Heart left ventricle (tissue), 16 donors: ENCODE measurements around the gene NRDE2. TPM values are rescaled to one million over a fixed set of nuclear protein-coding genes. Genes with fewer than 3 reads are reported as not detected.

Experiments
- ATAC-seq, 4 donors: fragments of 200-7000 bp; cut with Tn5 transposase; one replicate each; pipeline ENCODE4 v1.9.1; 2020 to 2022; ENCODE audit warnings: moderate library complexity in 4 of 4, mild to moderate bottlenecking in 3 of 4, moderate number of reproducible peaks in 1 of 4
- DNase-seq, 5 donors: peaks; one replicate each; pipeline ENCODE4 v3.0.0-alpha.2; 2020
- H3K27ac ChIP-seq, 12 donors: fragments of 200-600 bp; sonication (generic) in 4 of 12; one replicate each; pipeline versions ENCODE4 v1.5.0 to v1.8.0; 2016 to 2022; ENCODE audit warnings: mild to moderate bottlenecking in 2 of 12
- H3K27me3 ChIP-seq, 9 donors: fragments of 200-600 bp; sonication (generic) in 2 of 9; one replicate each; pipeline versions ENCODE4 v1.5.1 to v1.8.0; 2016 to 2022; ENCODE audit warnings: mild to moderate bottlenecking in 3 of 9
- H3K36me3 ChIP-seq, 9 donors: fragments of 200-600 bp; sonication (generic) in 2 of 9; one replicate each; pipeline versions ENCODE4 v1.5.0 to v1.8.0; 2018 to 2022; ENCODE audit warnings: mild to moderate bottlenecking in 2 of 9
- H3K4me1 ChIP-seq, 12 donors: fragments of 200-600 bp; sonication (generic) in 4 of 12; one replicate each; pipeline versions ENCODE4 v1.5.0 to v1.8.0; 2016 to 2022; ENCODE audit warnings: mild to moderate bottlenecking in 3 of 12
- H3K4me3 ChIP-seq, 12 donors: fragments of 200-600 bp; sonication (generic) in 4 of 12; one replicate each; pipeline versions ENCODE4 v1.5.0 to v1.8.0; 2017 to 2022; ENCODE audit warnings: mild to moderate bottlenecking in 9 of 12, moderate library complexity in 4 of 12
- H3K9me3 ChIP-seq, 12 donors: fragments of 200-600 bp; sonication (generic) in 4 of 12; one replicate each; pipeline versions ENCODE4 v1.5.0 to v1.8.0; 2016 to 2022; ENCODE audit warnings: mild to moderate bottlenecking in 1 of 12
- CTCF ChIP-seq, 12 donors: fragments of 200-600 bp; sonication (generic) in 4 of 12; IDR thresholded peaks; one replicate each; pipeline versions ENCODE4 v1.5.0 to v1.8.0; 2018 to 2022; ENCODE audit warnings: antibody characterized with exemption in 12 of 12, mild to moderate bottlenecking in 5 of 12
- POLR2A ChIP-seq, 2 donors: fragments of 450-650 bp; IDR thresholded peaks; one replicate each; pipeline ENCODE4 v1.6.1; 2017; ENCODE audit warnings: antibody characterized with exemption in 2 of 2, mild to moderate bottlenecking in 2 of 2, moderate library complexity in 2 of 2
- WGBS, 4 donors: extraction: QIAGEN DNeasy Blood & Tissue Kit in 2 of 4; methylation state at CpG; one replicate each; pipeline versions ENCODE4 v1.1.5 to v1.1.7; 2013 to 2018; 5-methylcytosine and 5-hydroxymethylcytosine counted together
- intact Hi-C, 10 donors: fragments of 100-400 bp; cut with DNase I; formaldehyde crosslinking; loops; one replicate each; pipeline versions ENCODE4 v1.11.1 to v1.14.2; 2022
- polyA plus RNA-seq, 2 donors: library from polyadenylated mRNA; stranded (reverse); fragments of 200-250 nt; gene quantifications; one replicate each; pipeline ENCODE4 v1.2.3, GENCODE V29; 2013
- total RNA-seq, 9 donors: library from RNA; depleted of rRNA in 2 of 9; stranded (reverse); fragments of >200 nt in 2 of 9; fragmentation: NEBNext Ultra II Directional in 3 of 9; extraction: Animal tissue kit (Norgen Biotek cat#: 25700) in 3 of 9; gene quantifications; one replicate each; pipeline versions ENCODE4 v1.1.0 to v1.2.4, GENCODE V29; 2016 to 2023
- donor health status: ischemic (EF 13 %, LVEDD 7.1; RV severe dilation, severe dysfunction).
- donor health status: healthy with polysubstance abuse.
- donor health status: DM: no; HTN: yes; CAD: no.
- donor health status: DM: no; HTN: no; CAD: no.
- donor health status: ischemic (EF 25% LVEDD 6.9; RV normal size, moderate dysfunction).
- donor health status: ischemic (EF 25% LVEDD 5.7; RV mildly dilated, moderate dysfunction).
- donor health status: healthy.
- donor health status: DM: yes; HTN: yes; CAD: no.
- donor health status: ischemic (EF 35%, LVEDD 5.7; RV mildly dilated, moderate dysfunction).
- donor health status: nonischemic (EF 11% LVEDD 7.7; RV severe dilation, severe dysfunction).
- donor health status: DM: yes; HTN: yes; CAD: no.
- donor health status: PGD.
- donor health status: ischemic (EF 29% LVEDD 5.4; RV normal size, mild dysfunction).
- donor health status: nonischemic (EF 23%, LVEDD 6.1; RV moderate dilation, normal function).

NRDE2 gene
- total and polyA plus RNA-seq, 11 donors: 5.2 to 15.4 (median 9.4) TPM

- Histone ChIP-seq H3K36me3 (peaks cover 2 to 81% (median 67%) of the 10 kb centered on the region in 9 donors), H3K27ac (peak overlapping the region in 1 of 12 donors; percentile 12), H3K4me3 (no peak overlapping the region), H3K27me3 (no peaks in the 10 kb centered on the region), H3K4me1 (peaks cover 0 to 18% (median 9%) of the 10 kb centered on the region in 12 donors), H3K9me3 (no peaks in the 10 kb centered on the region)
- no peak for DNase-seq
- 77 to 80% (median 79%) methylated on average over 9 of the region's 9 CpGs for WGBS, 4 donors
- ATAC-seq: peak in 3 of 4 donors; percentile 5 to 50 (median 10)
- TF ChIP-seq CTCF (IDR thresholded peaks at IDR 0.05): no peak
- TF ChIP-seq POLR2A (IDR thresholded peaks at IDR 0.05): no peak
- intact Hi-C loops: no loop called here
Observed at GRCh38 chr14:90274019-90274418, 57.7 kb downstream of the NRDE2 start.

- Histone ChIP-seq H3K9me3 (no peaks in the 10 kb centered on the region), H3K36me3 (peaks cover 2 to 81% (median 67%) of the 10 kb centered on the region in 9 donors), H3K4me3 (no peak overlapping the region), H3K27me3 (no peaks in the 10 kb centered on the region), H3K27ac (peak overlapping the region in 1 of 12 donors; percentile 12), H3K4me1 (peaks cover 0 to 18% (median 9%) of the 10 kb centered on the region in 12 donors)
- DNase-seq (no peak), ATAC-seq (peak in 1 of 4 donors; percentile 18)
- intact Hi-C loops: no loop called here
- whole genome bisulfite sequencing, 4 donors: 67 to 70% (median 70%) methylated on average over 8 of the region's 8 CpGs
- TF ChIP-seq CTCF (IDR thresholded peaks at IDR 0.05): no peak
- no peak for TF ChIP-seq POLR2A (IDR thresholded peaks at IDR 0.05)
Observed at GRCh38 chr14:90273532-90273931, 58.2 kb downstream of the NRDE2 start.

DNA sequence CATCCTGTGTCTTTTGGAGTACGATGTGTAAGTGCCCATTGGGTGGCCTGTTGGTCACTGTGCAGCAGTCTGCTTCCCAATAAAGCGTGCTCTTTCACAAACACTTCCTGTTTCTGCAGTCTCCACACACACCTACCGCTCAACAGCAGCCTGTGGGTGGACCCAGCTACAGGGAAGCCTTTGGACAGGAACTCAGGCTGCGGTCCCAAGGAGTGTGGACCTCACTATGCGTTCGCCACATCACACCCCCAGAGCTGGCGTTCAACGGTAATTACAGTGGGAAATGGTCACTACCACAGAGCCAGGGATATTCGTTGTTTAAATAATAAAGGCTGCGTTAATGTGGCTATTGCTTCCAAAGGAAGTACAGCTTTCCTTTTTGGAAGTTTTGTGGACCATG lies 59.2 kb downstream of the NRDE2 start:
- intact Hi-C loops: no loop called here
- Histone ChIP-seq H3K9me3 (no peaks in the 10 kb centered on the region), H3K36me3 (peaks cover 0 to 81% (median 67%) of the 10 kb centered on the region in 9 donors), H3K4me3 (no peak overlapping the region), H3K4me1 (peaks cover 0 to 18% (median 8%) of the 10 kb centered on the region in 12 donors), H3K27ac (peak overlapping the region in 2 of 12 donors; percentile 2 to 26), H3K27me3 (no peaks in the 10 kb centered on the region)
- ATAC-seq (peak in 2 of 4 donors; percentile 35 to 43), DNase-seq (no peak)
- TF ChIP-seq POLR2A (IDR thresholded peaks at IDR 0.05) (no peak), CTCF (IDR thresholded peaks at IDR 0.05) (no peak)
- WGBS, 4 donors: 60 to 69% (median 62%) methylated on average over 9 to 10 of the region's 10 CpGs

GRCh38 chr14:90268420-90268819 lies 63.3 kb downstream of the NRDE2 start:
- Histone ChIP-seq H3K4me1 (peaks cover 0 to 3% (median 0%) of the 10 kb centered on the region in 12 donors), H3K27ac (no peak overlapping the region), H3K9me3 (no peaks in the 10 kb centered on the region), H3K36me3 (peaks cover 4 to 98% (median 98%) of the 10 kb centered on the region in 9 donors), H3K27me3 (no peaks in the 10 kb centered on the region), H3K4me3 (no peak overlapping the region)
- DNase-seq (no peak), ATAC-seq (no peak)
- intact Hi-C loops: no loop called here
- WGBS, 4 donors: 80 to 89% (median 88%) methylated on average over 4 of the region's 4 CpGs
- TF ChIP-seq CTCF (IDR thresholded peaks at IDR 0.05) (no peak), POLR2A (IDR thresholded peaks at IDR 0.05) (no peak)
